Small intestine (tissue), 7 donors: ENCODE measurements around the gene ESRRA. TPM values are rescaled to one million over a fixed set of nuclear protein-coding genes. Genes with fewer than 3 reads are reported as not detected.
"Not testable (repeated sequence)": the region's sequence is repeated elsewhere in the genome, so short reads cannot be mapped to it uniquely, and the experiment has no call there.

Source experiments
- DNase-seq, 2 donors: peaks; one replicate each; pipeline versions ENCODE4 v3.0.0 to v3.0.0-alpha.2; 2013
- FAIRE-seq: peaks from 2 replicates; lab custom pipeline; 2012; peaks lifted over from hg19 to GRCh38; lab: Jason Lieb, UNC
- H3K27ac ChIP-seq, 3 donors: one replicate each; pipeline ENCODE4 v1.5.1; 2013; ENCODE audit warnings: low read length in 2 of 3, mild to moderate bottlenecking in 2 of 3, control low read depth in 1 of 3, inconsistent platforms in 1 of 3, low read depth in 1 of 3, moderate library complexity in 1 of 3
- H3K27me3 ChIP-seq, 3 donors: one replicate each; pipeline ENCODE4 v1.6.1; 2013; ENCODE audit warnings: low read length in 3 of 3, inconsistent platforms in 1 of 3; ENCODE audit not compliant: control insufficient read depth in 3 of 3, insufficient read depth in 3 of 3
- H3K36me3 ChIP-seq, 3 donors: one replicate each; pipeline ENCODE4 v1.6.1; 2013; ENCODE audit warnings: low read length in 3 of 3, inconsistent platforms in 1 of 3, low read depth in 1 of 3, mild to moderate bottlenecking in 1 of 3, moderate library complexity in 1 of 3; ENCODE audit not compliant: control insufficient read depth in 3 of 3, insufficient read depth in 2 of 3
- H3K4me1 ChIP-seq, 3 donors: one replicate each; pipeline ENCODE4 v1.6.1; 2013; ENCODE audit warnings: low read length in 2 of 3, inconsistent platforms in 1 of 3, low read depth in 1 of 3, mild to moderate bottlenecking in 1 of 3, moderate library complexity in 1 of 3; ENCODE audit not compliant: control insufficient read depth in 3 of 3, insufficient read depth in 2 of 3
- H3K4me3 ChIP-seq, 3 donors: one replicate each; pipeline ENCODE4 v1.5.1; 2013; ENCODE audit warnings: low read length in 3 of 3, control low read depth in 1 of 3, inconsistent platforms in 1 of 3, low read depth in 1 of 3, mild to moderate bottlenecking in 1 of 3, moderate library complexity in 1 of 3
- H3K9me3 ChIP-seq, 2 donors: one replicate each; pipeline ENCODE4 v1.6.1; 2013; ENCODE audit warnings: low read depth in 1 of 2, low read length in 1 of 2; ENCODE audit not compliant: control insufficient read depth in 2 of 2, insufficient read depth in 1 of 2
- WGBS, 3 donors: extraction: QIAGEN DNeasy Blood & Tissue Kit; methylation state at CpG; one replicate each; pipeline ENCODE4 v1.1.7; 2013; 5-methylcytosine and 5-hydroxymethylcytosine counted together
- polyA plus RNA-seq, 4 donors: library from polyadenylated mRNA; stranded (reverse) in 3 of 4; unstranded in 1 of 4; fragments of 200-250 nt in 3 of 4; fragments of 120-200 nt in 1 of 4; gene quantifications; one replicate each; pipeline versions ENCODE4 v1.2.1 to v1.2.3, GENCODE V29; 2013
- donor health status: healthy with polysubstance abuse.
- donor health status: control.
- donor health status: control.
- donor health status: Bipolar disorder and iron deficiency.
- donor health status: healthy.

ESRRA gene
- polyA plus RNA-seq, 4 donors = 85.1 to 417 (median 298) TPM

- DNase-seq (no peak), FAIRE-seq (no peak)
- Histone ChIP-seq H3K36me3 (peaks cover 0 to 72% (median 15%) of the 10 kb centered on the region in 3 donors), H3K4me1 (peaks cover 0 to 14% (median 2%) of the 10 kb centered on the region in 3 donors), H3K4me3 (no peak overlapping the region), H3K9me3 (no peaks in the 10 kb centered on the region), H3K27me3 (no peaks in the 10 kb centered on the region), H3K27ac (peak overlapping the region in 2 of 3 donors; percentile 44 to 62)
- WGBS, 3 donors = 85 to 89% (median 88%) methylated on average over 10 of the region's 10 CpGs
These were observed 7.6 kb downstream of the ESRRA start for GRCh38 chr11:64312947-64313346.

GRCh38 chr11:64313491-64314145, 8.3 kb downstream of the ESRRA start:
- Histone ChIP-seq H3K27ac (peak overlapping the region in 2 of 3 donors; percentile 44 to 62), H3K36me3 (peaks cover 0 to 69% (median 15%) of the 10 kb centered on the region in 3 donors), H3K4me1 (peaks cover 0 to 13% (median 2%) of the 10 kb centered on the region in 3 donors), H3K4me3 (no peak overlapping the region), H3K9me3 (no peaks in the 10 kb centered on the region), H3K27me3 (no peaks in the 10 kb centered on the region)
- WGBS, 3 donors = 68 to 76% (median 71%) methylated on average over 18 of the region's 18 CpGs
- FAIRE-seq (no peak), DNase-seq (no peak)

DNA sequence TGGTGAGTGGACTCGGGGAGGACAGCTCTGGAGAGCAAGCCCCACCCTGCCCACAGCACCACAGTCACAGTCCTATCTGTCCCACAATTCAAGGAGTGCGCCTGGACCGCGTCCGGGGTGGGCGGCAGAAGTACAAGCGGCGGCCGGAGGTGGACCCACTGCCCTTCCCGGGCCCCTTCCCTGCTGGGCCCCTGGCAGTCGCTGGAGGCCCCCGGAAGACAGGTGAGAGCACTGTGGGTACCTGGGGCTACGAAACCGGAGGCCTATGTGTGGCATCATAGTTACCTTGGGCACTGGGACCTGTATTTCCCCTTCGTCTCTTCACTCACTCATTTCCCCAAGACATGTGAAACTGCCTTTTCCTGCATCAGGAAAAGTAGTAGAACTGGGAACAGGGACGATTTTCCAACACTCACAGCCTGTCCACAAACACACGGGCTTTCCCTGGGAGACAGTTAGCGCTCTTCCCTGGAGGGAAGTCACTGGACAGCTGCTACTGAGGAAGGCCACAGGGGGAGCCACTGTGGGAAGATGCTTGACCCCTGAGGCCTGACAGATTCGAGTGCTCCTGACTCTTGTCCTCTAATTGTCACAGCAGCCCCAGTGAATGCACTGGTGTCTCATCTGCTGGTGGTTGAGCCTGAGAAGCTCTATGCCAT, 9.0 kb downstream of the ESRRA start:
- H3K36me3 ChIP-seq = peaks cover 0 to 66% (median 15%) of the 10 kb centered on the region in 3 donors
- 77 to 82% (median 82%) methylated on average over 16 to 19 of the region's 19 CpGs for WGBS, 3 donors
- no peak overlapping the region for H3K4me3 ChIP-seq
- H3K27ac ChIP-seq = peak overlapping the region in 2 of 3 donors; percentile 44 to 62
- H3K9me3 ChIP-seq = no peaks in the 10 kb centered on the region
- peaks cover 2 to 19% (median 3%) of the 10 kb centered on the region in 3 donors for H3K4me1 ChIP-seq
- no peaks in the 10 kb centered on the region for H3K27me3 ChIP-seq
- no peak for FAIRE-seq
- no peak for DNase-seq

GRCh38 chr11:64314805-64315561, 9.7 kb downstream of the ESRRA start:
- H3K36me3 ChIP-seq = peaks cover 0 to 74% (median 15%) of the 10 kb centered on the region in 3 donors
- H3K4me1 ChIP-seq = peaks cover 2 to 24% (median 3%) of the 10 kb centered on the region in 3 donors
- no peak for FAIRE-seq
- H3K27me3 ChIP-seq = no peaks in the 10 kb centered on the region
- WGBS, 3 donors = 83 to 86% (median 83%) methylated on average over 23 to 24 of the region's 24 CpGs
- H3K9me3 ChIP-seq = no peaks in the 10 kb centered on the region
- no peak overlapping the region for H3K4me3 ChIP-seq
- DNase-seq = no peak
- H3K27ac ChIP-seq = peak overlapping the region in 1 of 3 donors; percentile 62

DNA sequence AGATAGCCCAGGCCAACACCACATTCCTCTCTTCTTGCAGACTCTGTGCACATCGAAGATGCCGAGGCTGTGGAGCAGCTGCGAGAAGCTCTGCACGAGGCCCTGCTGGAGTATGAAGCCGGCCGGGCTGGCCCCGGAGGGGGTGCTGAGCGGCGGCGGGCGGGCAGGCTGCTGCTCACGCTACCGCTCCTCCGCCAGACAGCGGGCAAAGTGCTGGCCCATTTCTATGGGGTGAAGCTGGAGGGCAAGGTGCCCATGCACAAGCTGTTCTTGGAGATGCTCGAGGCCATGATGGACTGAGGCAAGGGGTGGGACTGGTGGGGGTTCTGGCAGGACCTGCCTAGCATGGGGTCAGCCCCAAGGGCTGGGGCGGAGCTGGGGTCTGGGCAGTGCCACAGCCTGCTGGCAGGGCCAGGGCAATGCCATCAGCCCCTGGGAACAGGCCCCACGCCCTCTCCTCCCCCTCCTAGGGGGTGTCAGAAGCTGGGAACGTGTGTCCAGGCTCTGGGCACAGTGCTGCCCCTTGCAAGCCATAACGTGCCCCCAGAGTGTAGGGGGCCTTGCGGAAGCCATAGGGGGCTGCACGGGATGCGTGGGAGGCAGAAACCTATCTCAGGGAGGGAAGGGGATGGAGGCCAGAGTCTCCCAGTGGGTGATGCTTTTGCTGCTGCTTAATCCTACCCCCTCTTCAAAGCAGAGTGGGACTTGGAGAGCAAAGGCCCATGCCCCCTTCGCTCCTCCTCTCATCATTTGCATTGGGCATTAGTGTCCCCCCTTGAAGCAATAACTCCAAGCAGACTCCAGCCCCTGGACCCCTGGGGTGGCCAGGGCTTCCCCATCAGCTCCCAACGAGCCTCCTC, 10.6 kb downstream of the ESRRA start:
- FAIRE-seq, H3K27me3 ChIP-seq, H3K9me3 ChIP-seq: not testable (repeated sequence)
- Histone ChIP-seq H3K36me3 (peaks cover 0 to 75% (median 15%) of the 10 kb centered on the region in 3 donors), H3K4me3 (peak overlapping the region in 1 of 3 donors; percentile 94), H3K27ac (peak overlapping the region in 2 of 3 donors; percentile 54 to 96), H3K4me1 (peaks cover 2 to 27% (median 3%) of the 10 kb centered on the region in 3 donors)
- 74 to 77% (median 75%) methylated on average over 21 to 25 of the region's 25 CpGs for WGBS, 3 donors
- peak in 1 of 2 donors; percentile 5 for DNase-seq

DNA sequence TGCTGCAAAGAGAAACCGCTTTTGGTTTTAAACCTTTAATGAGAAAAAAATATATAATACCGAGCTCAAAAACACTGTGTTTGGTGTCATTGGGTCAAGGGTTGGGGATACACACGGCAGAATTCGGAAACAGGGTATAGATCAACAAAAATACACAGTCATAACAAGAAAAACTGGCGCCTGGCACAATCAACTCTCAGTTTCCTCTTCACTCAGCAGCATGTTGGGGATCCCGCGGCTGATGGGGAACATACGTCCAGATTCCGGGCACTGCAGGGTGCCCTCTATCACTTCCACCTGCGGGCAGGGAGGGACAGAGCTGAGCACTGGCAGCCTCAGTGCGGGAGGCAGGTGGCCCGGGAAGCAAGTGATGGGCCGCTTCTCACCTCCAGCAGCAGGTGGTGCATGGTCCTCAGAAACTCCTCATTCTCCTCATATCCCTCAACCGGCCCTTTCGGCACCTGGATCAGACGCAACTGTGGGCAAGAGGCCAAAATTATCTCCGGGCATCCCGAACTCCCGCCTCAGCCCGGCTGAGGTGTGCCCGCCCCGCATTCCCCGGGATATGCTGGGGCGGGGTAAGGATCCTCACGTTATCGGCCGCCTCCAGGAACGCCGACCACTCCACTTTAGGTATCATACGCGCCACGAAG, 11.5 kb downstream of the ESRRA start:
- DNase-seq = peak; percentile 8 to 71
- peak overlapping the region; percentile 96 to 98 (median 97) for H3K27ac ChIP-seq
- 3 to 5% (median 3%) methylated on average over 32 of the region's 32 CpGs for WGBS, 3 donors
- FAIRE-seq = no peak
- H3K36me3 ChIP-seq = peaks cover 0 to 76% (median 15%) of the 10 kb centered on the region in 3 donors
- peak overlapping the region; percentile 51 to 94 (median 87) for H3K4me3 ChIP-seq
- H3K27me3 ChIP-seq = no peaks in the 10 kb centered on the region
- H3K4me1 ChIP-seq = peaks cover 2 to 35% (median 3%) of the 10 kb centered on the region in 3 donors
- no peaks in the 10 kb centered on the region for H3K9me3 ChIP-seq

- peak within 1 kb of the TSS; percentile 96 to 98 (median 98) for H3K27ac ChIP-seq
- DNase-seq (peak; percentile 98 to 99), FAIRE-seq (no peak)
- peak within 1 kb of the TSS; percentile 55 to 94 (median 87) for H3K4me3 ChIP-seq
- WGBS, 3 donors = 0% methylated on average over 40 to 43 of the region's 43 CpGs
- peaks cover under 1 to 41% (median 3%) of the 10 kb centered on the region in 3 donors for H3K4me1 ChIP-seq
- H3K36me3 ChIP-seq = peaks cover 0 to 79% (median 15%) of the 10 kb centered on the region in 3 donors
- no peaks in the 10 kb centered on the region for H3K9me3 ChIP-seq
- H3K27me3 ChIP-seq = no peaks in the 10 kb centered on the region
These were observed 12.1 kb downstream of the ESRRA start, which contains the start of gene TRMT112 for GRCh38 chr11:64317325-64317960. TSS of gene TRMT112 (minus strand) at chr11:64317559. CDS start at chr11:64317526, 33 bp downstream.
